Skeletal muscle tissue (tissue), 4 donors: ENCODE measurements around the gene NBEAL2. TPM values are rescaled to one million over a fixed set of nuclear protein-coding genes. Genes with fewer than 3 reads are reported as not detected.

Experiments
- H3K27ac ChIP-seq: one replicate; pipeline ENCODE4 v1.7.0; 2013; ENCODE audit warnings: mild to moderate bottlenecking, low read depth, low read length, inconsistent platforms
- H3K27me3 ChIP-seq, 3 donors: one replicate each; pipeline ENCODE4 v1.7.0; 2013; ENCODE audit warnings: low read length in 3 of 3; ENCODE audit not compliant: control insufficient read depth in 3 of 3, insufficient read depth in 3 of 3
- H3K36me3 ChIP-seq, 3 donors: one replicate each; pipeline ENCODE4 v1.7.0; 2013; ENCODE audit warnings: low read length in 3 of 3; ENCODE audit not compliant: control insufficient read depth in 3 of 3, insufficient read depth in 3 of 3
- H3K4me1 ChIP-seq, 3 donors: one replicate each; pipeline ENCODE4 v1.7.0; 2013; ENCODE audit warnings: low read length in 3 of 3, mild to moderate bottlenecking in 3 of 3; ENCODE audit not compliant: control insufficient read depth in 3 of 3, insufficient read depth in 3 of 3
- H3K4me3 ChIP-seq, 3 donors: one replicate each; pipeline ENCODE4 v1.7.0; 2013; ENCODE audit warnings: low read length in 3 of 3
- H3K9ac ChIP-seq, 3 donors: one replicate each; pipeline ENCODE4 v1.7.0; 2013; ENCODE audit warnings: low read length in 3 of 3, mild to moderate bottlenecking in 3 of 3, moderate library complexity in 2 of 3, low read depth in 1 of 3
- H3K9me3 ChIP-seq, 3 donors: one replicate each; pipeline ENCODE4 v1.7.0; 2013; ENCODE audit warnings: low read length in 3 of 3; ENCODE audit not compliant: control insufficient read depth in 3 of 3
- total RNA-seq: library from RNA; depleted of rRNA; stranded (reverse); fragments of >200 nt; gene quantifications from one replicate; pipeline ENCODE4 v1.2.3, GENCODE V29; 2014
- donor health status: Osteomylitis.

Gene NBEAL2
- total RNA-seq, 1 donor from 2014 or later = 5.2 TPM

- Histone ChIP-seq H3K27me3 (no peaks in the 10 kb centered on the region), H3K9ac (peak overlapping the region in 2 of 3 donors; percentile 50 to 87), H3K9me3 (no peaks in the 10 kb centered on the region), H3K4me1 (peaks cover 11 to 19% (median 19%) of the 10 kb centered on the region in 3 donors), H3K36me3 (peaks cover 13 to 18% (median 15%) of the 10 kb centered on the region in 3 donors), H3K27ac (peak overlapping the region; percentile 83), H3K4me3 (peak overlapping the region; percentile 38 to 86 (median 61))
Measured at GRCh38 chr3:47008851-47009224, 29.4 kb downstream of the NBEAL2 start.

DNA sequence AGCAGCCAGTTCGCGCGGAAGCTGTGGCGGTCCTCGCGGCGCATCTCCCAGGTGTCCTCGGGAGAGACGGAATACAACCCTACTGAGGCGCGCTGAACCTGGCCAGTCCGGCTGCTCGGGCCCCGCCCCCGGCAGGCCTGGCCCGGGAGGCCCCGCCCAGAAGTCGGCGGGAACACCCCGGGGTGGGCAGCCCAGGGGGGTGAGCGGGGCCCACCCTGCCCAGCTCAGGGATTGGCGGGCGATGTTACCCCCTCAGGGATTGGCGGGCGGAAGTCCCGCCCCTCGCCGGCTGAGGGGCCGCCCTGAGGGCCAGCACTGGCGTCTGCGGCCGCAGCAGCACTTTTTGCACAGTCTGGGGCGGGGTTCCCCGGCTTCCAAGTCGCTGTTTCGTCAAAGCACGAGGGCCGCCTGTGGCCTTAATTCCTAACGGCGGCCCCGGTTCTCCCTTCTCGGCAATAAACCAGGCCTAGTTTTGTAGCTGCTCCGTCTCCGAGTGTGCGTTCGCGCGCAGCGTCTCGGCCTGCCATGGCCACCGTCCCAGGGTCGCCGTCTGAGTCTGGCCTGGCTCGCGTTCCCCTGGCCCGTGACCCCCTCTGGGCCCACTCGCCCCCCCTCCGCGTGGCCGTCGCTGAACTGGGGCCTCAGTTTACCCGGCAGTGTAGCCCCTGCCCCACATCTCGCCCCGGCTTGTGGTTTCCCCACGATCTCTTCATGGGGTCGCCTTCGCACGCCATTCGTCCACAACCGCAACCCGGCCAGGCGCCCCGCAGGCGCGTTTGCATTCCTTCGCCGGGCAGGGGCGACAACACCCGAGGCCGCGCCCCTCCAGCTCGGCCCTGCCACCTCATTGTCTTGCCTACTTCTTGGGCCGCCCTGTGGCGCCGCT lies 30.0 kb downstream of the NBEAL2 start:
- Histone ChIP-seq H3K36me3 (peaks cover 15 to 18% (median 16%) of the 10 kb centered on the region in 3 donors), H3K4me3 (peak overlapping the region; percentile 80 to 86 (median 85)), H3K4me1 (peaks cover 11 to 20% (median 19%) of the 10 kb centered on the region in 3 donors), H3K27me3 (no peaks in the 10 kb centered on the region), H3K9ac (peak overlapping the region; percentile 87 to 93 (median 87)), H3K9me3 (no peaks in the 10 kb centered on the region), H3K27ac (peak overlapping the region; percentile 83)

- peak overlapping the region; percentile 87 to 93 (median 87) for H3K9ac ChIP-seq
- H3K36me3 ChIP-seq = peaks cover 12 to 17% (median 13%) of the 10 kb centered on the region in 3 donors
- no peaks in the 10 kb centered on the region for H3K27me3 ChIP-seq
- peak overlapping the region; percentile 80 to 86 (median 85) for H3K4me3 ChIP-seq
- peaks cover 13 to 22% (median 21%) of the 10 kb centered on the region in 3 donors for H3K4me1 ChIP-seq
- H3K9me3 ChIP-seq = no peaks in the 10 kb centered on the region
- H3K27ac ChIP-seq = peak overlapping the region; percentile 83
Measured at GRCh38 chr3:47010111-47010712, 30.7 kb downstream of the NBEAL2 start.

GRCh38 chr3:47010910-47011309 lies 31.4 kb downstream of the NBEAL2 start:
- no peaks in the 10 kb centered on the region for H3K27me3 ChIP-seq
- no peak overlapping the region for H3K27ac ChIP-seq

DNA sequence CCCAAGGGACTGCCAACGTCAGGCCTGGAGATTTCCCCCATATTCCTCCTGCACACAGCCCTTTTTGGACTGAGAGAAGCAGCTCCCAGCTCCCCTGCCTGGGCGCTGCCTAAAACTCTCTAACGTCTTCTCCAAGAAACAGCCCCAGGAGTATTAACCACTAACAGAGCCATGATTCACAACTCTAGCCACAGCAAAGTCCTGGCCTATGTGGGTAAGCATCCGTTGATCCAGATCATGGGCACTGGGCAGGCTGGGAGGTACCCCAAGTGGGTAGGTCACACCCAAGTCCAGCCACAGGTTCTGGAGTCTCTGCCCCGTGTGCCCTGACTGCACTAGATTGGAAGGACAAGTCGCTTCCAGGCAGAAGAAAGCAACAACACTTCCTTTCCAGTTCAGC lies 31.9 kb downstream of the NBEAL2 start:
- H3K4me1 ChIP-seq = peaks cover 16 to 26% (median 23%) of the 10 kb centered on the region in 3 donors
- no peak overlapping the region for H3K27ac ChIP-seq
- no peaks in the 10 kb centered on the region for H3K27me3 ChIP-seq
- no peak overlapping the region for H3K4me3 ChIP-seq
- H3K9me3 ChIP-seq = no peaks in the 10 kb centered on the region
- no peak overlapping the region for H3K9ac ChIP-seq
- peaks cover 6 to 13% (median 12%) of the 10 kb centered on the region in 3 donors for H3K36me3 ChIP-seq

More at GRCh38 chr3:47010910-47011309, 31.4 kb downstream of the NBEAL2 start:
- Histone ChIP-seq H3K9ac (no peak overlapping the region), H3K4me1 (peaks cover 16 to 26% (median 23%) of the 10 kb centered on the region in 3 donors), H3K4me3 (no peak overlapping the region), H3K9me3 (no peaks in the 10 kb centered on the region), H3K36me3 (peaks cover 6 to 16% (median 15%) of the 10 kb centered on the region in 3 donors)

GRCh38 chr3:47012342-47013230 lies 33.1 kb downstream of the NBEAL2 start:
- Histone ChIP-seq H3K27ac (no peak overlapping the region), H3K4me1 (peaks cover 16 to 29% (median 29%) of the 10 kb centered on the region in 3 donors), H3K9ac (no peak overlapping the region), H3K36me3 (peaks cover 16 to 23% (median 22%) of the 10 kb centered on the region in 3 donors), H3K27me3 (no peaks in the 10 kb centered on the region), H3K4me3 (no peak overlapping the region), H3K9me3 (no peaks in the 10 kb centered on the region)

GRCh38 chr3:47013231-47013630 lies 33.8 kb downstream of the NBEAL2 start:
- H3K9ac ChIP-seq = no peak overlapping the region
- H3K27ac ChIP-seq = no peak overlapping the region
- peaks cover 16 to 29% (median 29%) of the 10 kb centered on the region in 3 donors for H3K4me1 ChIP-seq
- no peaks in the 10 kb centered on the region for H3K27me3 ChIP-seq
- no peaks in the 10 kb centered on the region for H3K9me3 ChIP-seq
- peaks cover 22 to 30% (median 22%) of the 10 kb centered on the region in 3 donors for H3K36me3 ChIP-seq
- no peak overlapping the region for H3K4me3 ChIP-seq

DNA sequence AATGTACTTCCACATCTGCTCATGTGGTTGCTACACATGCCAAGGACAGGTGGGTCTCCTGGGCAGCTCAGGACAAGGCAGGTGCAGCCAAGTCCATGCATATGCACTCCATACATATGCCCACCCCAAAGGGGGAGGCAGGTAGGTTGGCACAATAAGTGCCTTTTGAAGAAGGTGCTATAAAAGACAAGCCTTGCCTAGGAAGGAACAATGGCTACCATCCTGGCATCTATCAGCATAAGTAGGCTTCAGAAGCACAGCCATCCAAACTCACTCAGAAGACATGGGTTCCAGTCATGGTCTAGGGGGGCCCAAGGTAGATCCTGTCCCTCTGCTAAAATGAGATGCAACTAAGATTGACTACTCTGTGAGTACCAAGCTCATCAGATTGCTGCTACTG lies 34.6 kb downstream of the NBEAL2 start:
- peaks cover 24 to 33% (median 27%) of the 10 kb centered on the region in 3 donors for H3K36me3 ChIP-seq
- no peak overlapping the region for H3K27ac ChIP-seq
- H3K9ac ChIP-seq = no peak overlapping the region
- peaks cover 12 to 26% (median 23%) of the 10 kb centered on the region in 3 donors for H3K4me1 ChIP-seq
- H3K9me3 ChIP-seq = no peaks in the 10 kb centered on the region
- H3K27me3 ChIP-seq = no peaks in the 10 kb centered on the region
- H3K4me3 ChIP-seq = no peak overlapping the region

DNA sequence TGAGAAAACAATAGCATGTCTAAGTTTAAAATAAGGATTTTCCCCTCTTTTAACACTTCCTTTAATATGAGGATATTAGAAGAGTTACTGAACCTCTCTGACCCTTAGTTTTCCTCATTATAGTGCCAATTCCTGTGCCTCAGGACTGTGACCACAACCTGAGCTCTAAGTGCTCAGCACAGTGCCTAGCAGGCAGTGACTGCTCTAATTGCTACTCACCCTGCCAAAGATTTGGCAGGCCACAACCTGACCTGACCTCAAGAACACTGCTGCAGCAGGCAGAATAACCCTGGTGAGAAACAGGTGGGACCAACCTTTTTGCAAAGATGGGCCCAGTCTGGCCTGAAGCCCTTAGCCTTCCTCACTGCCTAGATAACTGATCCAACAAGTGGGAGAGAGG lies 35.7 kb downstream of the NBEAL2 start:
- no peak overlapping the region for H3K4me3 ChIP-seq
- no peak overlapping the region for H3K27ac ChIP-seq
- no peak overlapping the region for H3K9ac ChIP-seq
- H3K9me3 ChIP-seq = no peaks in the 10 kb centered on the region
- peaks cover 8 to 22% (median 17%) of the 10 kb centered on the region in 3 donors for H3K4me1 ChIP-seq
- no peaks in the 10 kb centered on the region for H3K27me3 ChIP-seq
- H3K36me3 ChIP-seq = peaks cover 28 to 39% (median 32%) of the 10 kb centered on the region in 3 donors
